SU-DHL-6 (cell line): Measurements from ENCODE around the gene ATXN8OS.

Source experiments
- H2AFZ ChIP-seq: fragments of 200-600 bp; sonication (generic); 2 replicates; pipeline ENCODE4 v1.6.1; 2014; ENCODE audit warnings: low read depth, mild to moderate bottlenecking, moderate library complexity, mixed read lengths, antibody characterized with exemption, low read length; ENCODE audit not compliant: severe bottlenecking
- H3F3A ChIP-seq: fragments of 200-600 bp; shearing (Covaris generic); 2 replicates; pipeline ENCODE4 v1.6.0; 2016; ENCODE audit warnings: antibody characterized with exemption, mild to moderate bottlenecking; ENCODE audit not compliant: insufficient read depth
- H3K27ac ChIP-seq: fragments of 200-600 bp; sonication (generic); 2 replicates; pipeline ENCODE4 v1.5.1; 2016; ENCODE audit warnings: low read depth, mild to moderate bottlenecking, low read length, moderate library complexity, mixed read lengths
- H3K27me3 ChIP-seq: fragments of 200-600 bp; sonication (generic), shearing (Covaris generic); 2 replicates; pipeline ENCODE4 v1.6.0; 2014; ENCODE audit warnings: mild to moderate bottlenecking, low read length
- H3K36me3 ChIP-seq: fragments of 200-600 bp; sonication (generic); 2 replicates; pipeline ENCODE4 v1.6.1; 2014; ENCODE audit warnings: mild to moderate bottlenecking, low read length, mixed read lengths
- H3K4me2 ChIP-seq: fragments of 300-600, 200-600 bp; shearing (Covaris generic), sonication (generic); 2 replicates; pipeline ENCODE4 v1.6.0; 2014; ENCODE audit warnings: low read length, low read depth, mild to moderate bottlenecking; ENCODE audit not compliant: poor library complexity, severe bottlenecking
- H3K4me3 ChIP-seq: fragments of 200-600 bp; sonication (generic); 2 replicates; pipeline ENCODE4 v1.5.1; 2014; ENCODE audit warnings: antibody characterized with exemption, low read length, mild to moderate bottlenecking, mixed read lengths; ENCODE audit not compliant: insufficient read depth, poor library complexity, severe bottlenecking
- H3K79me2 ChIP-seq: fragments of 200-600 bp; sonication (generic); 2 replicates; pipeline ENCODE4 v1.6.1; 2014; ENCODE audit warnings: mild to moderate bottlenecking, low read length, moderate library complexity; ENCODE audit not compliant: insufficient read depth
- H3K9ac ChIP-seq: fragments of 200-600 bp; sonication (generic); 2 replicates; pipeline ENCODE4 v1.7.0; 2014; ENCODE audit warnings: mild to moderate bottlenecking, low read length
- H3K9me2 ChIP-seq: fragments of 200-600 bp; sonication (generic); replicated peaks from 2 replicates; pipeline ENCODE4 v1.6.1; 2014; ENCODE audit warnings: low read length; ENCODE audit not compliant: insufficient read depth
- H3K9me3 ChIP-seq: fragments of 200-600 bp; sonication (generic); 2 replicates; pipeline ENCODE4 v1.6.1; 2014; ENCODE audit warnings: low read length, mixed read lengths; ENCODE audit not compliant: insufficient read depth
- H4K20me1 ChIP-seq: fragments of 200-600 bp; sonication (generic); 2 replicates; pipeline ENCODE4 v1.6.1; 2014; ENCODE audit warnings: low read depth, mild to moderate bottlenecking, antibody characterized with exemption, low read length, moderate library complexity, mixed read lengths
- EZH2phosphoT487 ChIP-seq: fragments of 200-600 bp; sonication (generic), shearing (Covaris generic); conservative IDR thresholded peaks from 2 replicates; pipeline ENCODE4 v1.6.1; 2018; ENCODE audit warnings: mild to moderate bottlenecking, antibody characterized with exemption, low read length, moderate library complexity, mixed read lengths
- TF ChIP-seq, protein P1 (sequence below): fragments of 200-600 bp; sonication (generic); IDR thresholded peaks from one replicate; pipeline ENCODE4 v1.5.1; 2017; ENCODE audit warnings: antibody characterized with exemption, mild to moderate bottlenecking, low read length, moderate library complexity; ENCODE audit not compliant: insufficient read depth, poor library complexity, severe bottlenecking

The ATXN8OS gene

DNA sequence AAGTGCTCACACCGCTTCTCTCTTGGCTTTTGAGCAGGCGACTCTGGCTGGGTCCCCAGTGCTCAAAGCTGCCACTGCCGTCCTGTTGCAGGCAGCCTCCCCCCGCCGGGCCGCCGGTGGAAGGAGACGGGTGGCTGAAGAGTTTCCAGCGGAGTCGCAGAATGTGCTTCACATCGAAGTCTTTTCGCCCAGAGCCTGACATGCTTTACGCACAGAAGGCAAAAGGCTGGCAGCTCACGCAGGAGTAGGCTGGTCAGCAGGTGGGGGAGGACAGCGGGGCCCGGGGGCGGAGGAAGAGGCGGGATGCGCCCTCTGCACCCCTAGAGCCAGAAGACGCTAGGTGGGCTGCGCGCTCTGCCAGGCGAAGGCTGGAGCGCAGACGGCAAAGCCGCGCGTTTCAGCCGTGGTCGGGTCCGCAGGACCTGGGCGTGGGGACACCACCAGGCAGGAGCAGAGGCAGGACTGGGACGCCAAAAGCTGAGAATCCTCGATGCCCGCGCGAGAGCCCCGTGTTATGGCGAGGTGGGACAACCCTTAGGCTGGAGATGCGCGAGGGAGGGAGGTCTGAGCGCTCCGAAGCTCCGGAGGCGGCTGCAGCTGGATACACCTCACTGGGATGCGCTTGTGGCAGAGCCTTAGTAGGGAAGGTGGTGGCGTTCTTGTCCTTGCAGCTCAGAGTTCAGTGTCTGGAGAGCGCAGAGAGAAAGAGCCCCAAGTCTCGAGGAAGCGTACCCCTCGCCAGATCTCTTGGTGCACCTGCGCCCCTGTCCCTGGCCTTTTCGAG, at the start of gene ATXN8OS:
Gene ATXN8OS, plus strand, starts transcription at position 329 of the 784 bp plus-strand sequence.
- Histone ChIP-seq H3K4me2 (no peak within 1 kb of the TSS), H3K9me2 (no peaks in the 10 kb centered on the region), H3K27ac (no peak within 1 kb of the TSS), H3K9ac (no peak within 1 kb of the TSS), H3K9me3 (no peaks in the 10 kb centered on the region), H3K36me3 (no peaks in the 10 kb centered on the region), H2AFZ (no peak within 1 kb of the TSS), H3K4me3 (no peak within 1 kb of the TSS), H4K20me1 (no peaks in the 10 kb centered on the region), H3K27me3 (no peaks in the 10 kb centered on the region), H3F3A (no peaks in the 10 kb centered on the region), H3K79me2 (no peaks in the 10 kb centered on the region)
- TF ChIP-seq EZH2phosphoT487, result no peak
- TF ChIP-seq, protein P1, sequence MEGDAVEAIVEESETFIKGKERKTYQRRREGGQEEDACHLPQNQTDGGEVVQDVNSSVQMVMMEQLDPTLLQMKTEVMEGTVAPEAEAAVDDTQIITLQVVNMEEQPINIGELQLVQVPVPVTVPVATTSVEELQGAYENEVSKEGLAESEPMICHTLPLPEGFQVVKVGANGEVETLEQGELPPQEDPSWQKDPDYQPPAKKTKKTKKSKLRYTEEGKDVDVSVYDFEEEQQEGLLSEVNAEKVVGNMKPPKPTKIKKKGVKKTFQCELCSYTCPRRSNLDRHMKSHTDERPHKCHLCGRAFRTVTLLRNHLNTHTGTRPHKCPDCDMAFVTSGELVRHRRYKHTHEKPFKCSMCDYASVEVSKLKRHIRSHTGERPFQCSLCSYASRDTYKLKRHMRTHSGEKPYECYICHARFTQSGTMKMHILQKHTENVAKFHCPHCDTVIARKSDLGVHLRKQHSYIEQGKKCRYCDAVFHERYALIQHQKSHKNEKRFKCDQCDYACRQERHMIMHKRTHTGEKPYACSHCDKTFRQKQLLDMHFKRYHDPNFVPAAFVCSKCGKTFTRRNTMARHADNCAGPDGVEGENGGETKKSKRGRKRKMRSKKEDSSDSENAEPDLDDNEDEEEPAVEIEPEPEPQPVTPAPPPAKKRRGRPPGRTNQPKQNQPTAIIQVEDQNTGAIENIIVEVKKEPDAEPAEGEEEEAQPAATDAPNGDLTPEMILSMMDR, result no peak

DNA sequence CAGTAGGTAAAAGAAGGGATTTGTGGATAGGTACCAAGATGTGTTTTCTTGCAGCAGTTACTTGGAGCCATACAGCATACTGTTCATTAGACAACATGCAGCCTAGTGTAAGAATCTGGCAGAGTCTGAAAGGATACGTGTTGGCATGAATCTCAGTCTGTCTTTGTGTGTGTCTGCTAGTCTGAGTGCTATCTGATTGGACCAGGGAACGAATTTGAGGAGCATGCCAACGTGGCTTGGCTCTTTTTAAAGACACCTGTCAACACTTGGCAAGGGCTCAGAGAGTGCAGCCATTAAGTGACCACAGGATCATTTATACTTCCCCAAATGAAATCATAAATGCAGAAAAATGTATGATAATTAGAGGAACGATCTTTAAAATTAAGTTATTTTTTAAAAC, 27.6 kb upstream of the ATXN8OS start:
- H3K79me2 ChIP-seq, result no peaks in the 10 kb centered on the region
- no peaks in the 10 kb centered on the region for H3K27me3 ChIP-seq
- no peak overlapping the region for H3K4me3 ChIP-seq
- no peaks in the 10 kb centered on the region for H3K36me3 ChIP-seq
- H2AFZ ChIP-seq, result peak overlapping the region; percentile 53
- no peaks in the 10 kb centered on the region for H3F3A ChIP-seq
- H4K20me1 ChIP-seq, result no peaks in the 10 kb centered on the region
- no peaks in the 10 kb centered on the region; the same call in 1 of the 2 replicates for H3K9me2 ChIP-seq
- H3K27ac ChIP-seq, result no peak overlapping the region
- no peaks in the 10 kb centered on the region for H3K9me3 ChIP-seq
- TF ChIP-seq, protein P1, result no peak
- TF ChIP-seq EZH2phosphoT487, result no peak
- no peak overlapping the region for H3K9ac ChIP-seq
- H3K4me2 ChIP-seq, result no peak overlapping the region

DNA sequence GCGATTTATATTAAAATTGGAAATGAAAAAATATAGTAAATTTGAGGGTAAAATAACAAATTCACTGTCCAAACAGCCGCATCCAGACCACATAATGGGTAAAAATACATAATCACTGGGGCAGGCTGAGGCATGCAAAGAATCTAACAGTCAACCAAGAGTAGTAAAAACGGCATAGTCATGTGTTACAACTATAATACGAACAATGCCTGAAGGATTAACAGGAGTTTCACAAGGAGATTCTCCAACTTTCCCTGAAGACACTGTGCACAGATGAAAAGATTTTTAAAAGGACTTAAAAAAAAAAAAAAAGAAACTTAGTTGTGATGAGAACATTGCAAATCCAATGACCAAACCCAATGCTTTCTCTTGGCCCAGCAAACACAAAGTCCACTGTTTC, 20.4 kb upstream of the ATXN8OS start:
- H2AFZ ChIP-seq, result peak overlapping the region; percentile 76
- H3K4me3 ChIP-seq, result no peak overlapping the region
- TF ChIP-seq, protein P1, result no peak
- TF ChIP-seq EZH2phosphoT487, result no peak
- no peaks in the 10 kb centered on the region for H3K27me3 ChIP-seq
- no peak overlapping the region for H3K9ac ChIP-seq
- H3K9me3 ChIP-seq, result no peaks in the 10 kb centered on the region
- H3K79me2 ChIP-seq, result no peaks in the 10 kb centered on the region
- H3K36me3 ChIP-seq, result no peaks in the 10 kb centered on the region
- no peaks in the 10 kb centered on the region for H3K9me2 ChIP-seq
- no peak overlapping the region for H3K4me2 ChIP-seq
- H4K20me1 ChIP-seq, result no peaks in the 10 kb centered on the region
- H3K27ac ChIP-seq, result no peak overlapping the region
- no peaks in the 10 kb centered on the region for H3F3A ChIP-seq
